Measurements from ENCODE around the gene SDC4. TPM values are rescaled to one million over a fixed set of nuclear protein-coding genes. Genes with fewer than 3 reads are reported as not detected.

Gene SDC4
- total RNA-seq, 2 donors from 2014 or later = 71.4 to 95.2 TPM

GRCh38 chr20:45288860-45289259 is 59.4 kb downstream of the SDC4 start:
- H3K36me3 ChIP-seq = no peaks in the 10 kb centered on the region
- peaks cover 0 to 10% of the 10 kb centered on the region in 2 donors for H3K4me1 ChIP-seq
- no peak for TF ChIP-seq CTCF (IDR thresholded peaks at IDR 0.05)
- no peak for DNase-seq (ENCODE audit: low spot score)
- no peak overlapping the region for H3K4me3 ChIP-seq
- H3K27ac ChIP-seq = no peak overlapping the region
- no peaks in the 10 kb centered on the region for H3K27me3 ChIP-seq
- no peaks in the 10 kb centered on the region for H3K9me3 ChIP-seq

GRCh38 chr20:45288376-45288775 is 59.8 kb downstream of the SDC4 start:
- Histone ChIP-seq H3K4me1 (peaks cover 0 to 6% of the 10 kb centered on the region in 2 donors), H3K27ac (no peak overlapping the region), H3K27me3 (no peaks in the 10 kb centered on the region), H3K4me3 (no peak overlapping the region), H3K36me3 (no peaks in the 10 kb centered on the region), H3K9me3 (no peaks in the 10 kb centered on the region)
- no peak for TF ChIP-seq CTCF (IDR thresholded peaks at IDR 0.05)
- DNase-seq (ENCODE audit: low spot score) = no peak

- H3K27ac ChIP-seq = no peak overlapping the region
- no peaks in the 10 kb centered on the region for H3K36me3 ChIP-seq
- H3K4me3 ChIP-seq = no peak overlapping the region
- TF ChIP-seq CTCF (IDR thresholded peaks at IDR 0.05) = no peak
- H3K9me3 ChIP-seq = no peaks in the 10 kb centered on the region
- no peaks in the 10 kb centered on the region for H3K4me1 ChIP-seq
- no peaks in the 10 kb centered on the region for H3K27me3 ChIP-seq
- DNase-seq (ENCODE audit: low spot score) = no peak
Measured at GRCh38 chr20:45283551-45284057, 64.6 kb downstream of the SDC4 start.

GRCh38 chr20:45282700-45283550 is 65.3 kb downstream of the SDC4 start:
- Histone ChIP-seq H3K4me1 (no peaks in the 10 kb centered on the region), H3K4me3 (no peak overlapping the region), H3K36me3 (no peaks in the 10 kb centered on the region), H3K27me3 (no peaks in the 10 kb centered on the region), H3K27ac (no peak overlapping the region), H3K9me3 (no peaks in the 10 kb centered on the region)
- DNase-seq (ENCODE audit: low spot score) = no peak
- no peak for TF ChIP-seq CTCF (IDR thresholded peaks at IDR 0.05)

- Histone ChIP-seq H3K27me3 (no peaks in the 10 kb centered on the region), H3K4me3 (no peak overlapping the region), H3K36me3 (no peaks in the 10 kb centered on the region), H3K9me3 (no peaks in the 10 kb centered on the region), H3K4me1 (no peaks in the 10 kb centered on the region), H3K27ac (no peak overlapping the region)
- no peak for DNase-seq (ENCODE audit: low spot score)
- TF ChIP-seq CTCF (IDR thresholded peaks at IDR 0.05) = no peak
Measured at GRCh38 chr20:45279992-45280391, 68.2 kb downstream of the SDC4 start.
